Neuronal stem cell (in vitro differentiated cells): ENCODE data around the gene BICRA.
A peak's percentile ranks its signal among the peaks of the same experiment; 100 is the strongest.

ENCODE experiments used
- DNase-seq: peaks from one replicate; pipeline ENCODE4 v3.0.0-alpha.2; 2013; ENCODE audit warnings: low spot score
- H2AFZ ChIP-seq: one replicate; pipeline ENCODE4 v1.6.1; 2013; ENCODE audit warnings: mild to moderate bottlenecking, low read length, inconsistent platforms
- H2AK5ac ChIP-seq: 2 replicates; pipeline ENCODE4 v1.6.1; 2013; ENCODE audit warnings: low read depth, mild to moderate bottlenecking, inconsistent platforms, low read length, moderate library complexity, mixed read lengths
- H2BK120ac ChIP-seq: 2 replicates; pipeline ENCODE4 v1.6.1; 2013; ENCODE audit warnings: low read depth, mild to moderate bottlenecking, inconsistent platforms, low read length, moderate library complexity, mixed read lengths
- H2BK12ac ChIP-seq: one replicate; pipeline ENCODE4 v1.6.1; 2013; ENCODE audit warnings: low read length, inconsistent platforms
- H2BK15ac ChIP-seq: 2 replicates; pipeline ENCODE4 v1.6.1; 2013; ENCODE audit warnings: mild to moderate bottlenecking, low read length, inconsistent platforms, mixed read lengths
- H2BK5ac ChIP-seq: one replicate; pipeline ENCODE4 v1.6.1; 2013; ENCODE audit warnings: inconsistent platforms, mild to moderate bottlenecking, low read length, moderate library complexity
- H3K14ac ChIP-seq: one replicate; pipeline ENCODE4 v1.6.1; 2013; ENCODE audit warnings: low read length, inconsistent platforms
- H3K18ac ChIP-seq: 2 replicates; pipeline ENCODE4 v1.6.1; 2013; ENCODE audit warnings: low read length, inconsistent platforms
- H3K23ac ChIP-seq: 2 replicates; pipeline ENCODE4 v1.6.1; 2013; ENCODE audit warnings: low read depth, mild to moderate bottlenecking, mixed read lengths, low read length, inconsistent platforms; ENCODE audit not compliant: poor library complexity
- H3K27ac ChIP-seq: replicated peaks from 3 replicates; pipeline ENCODE4 v1.5.1; 2013; ENCODE audit warnings: low read length, inconsistent platforms
- H3K27me3 ChIP-seq, 3 experiments: 2 replicates each; pipeline ENCODE4 v1.6.1; 2013; ENCODE audit warnings: low read length in 3 of 3, mild to moderate bottlenecking in 2 of 3, inconsistent platforms in 1 of 3, low read depth in 1 of 3, mixed read lengths in 1 of 3, moderate library complexity in 1 of 3; ENCODE audit not compliant: control insufficient read depth in 3 of 3, insufficient read depth in 3 of 3
- H3K36me3 ChIP-seq, 2 donors: replicated peaks in 1 of 2; 2 replicates each; pipeline ENCODE4 v1.6.1; 2013; ENCODE audit warnings: low read length in 2 of 2; ENCODE audit not compliant: control insufficient read depth in 2 of 2, insufficient read depth in 2 of 2
- H3K4ac ChIP-seq: 2 replicates; pipeline ENCODE4 v1.6.1; 2013; ENCODE audit warnings: inconsistent platforms, mild to moderate bottlenecking, low read length, moderate library complexity
- H3K4me1 ChIP-seq, 2 donors: 1 replicate in 1 of 2; 2 replicates in 1 of 2; pipeline ENCODE4 v1.6.1; 2013; ENCODE audit warnings: low read length in 2 of 2, low read depth in 1 of 2; ENCODE audit not compliant: control insufficient read depth in 2 of 2, insufficient read depth in 1 of 2
- H3K4me2 ChIP-seq: one replicate; pipeline ENCODE4 v1.6.1; 2013; ENCODE audit warnings: mild to moderate bottlenecking, low read length, inconsistent platforms; ENCODE audit not compliant: insufficient read depth, poor library complexity, severe bottlenecking
- H3K4me3 ChIP-seq, 2 donors: 2 replicates each; pipeline ENCODE4 v1.5.1; 2013; ENCODE audit warnings: low read length in 2 of 2, mild to moderate bottlenecking in 2 of 2, inconsistent platforms in 1 of 2, moderate library complexity in 1 of 2
- H3K79me1 ChIP-seq: one replicate; pipeline ENCODE4 v1.6.1; 2013; ENCODE audit warnings: low read depth, mild to moderate bottlenecking, inconsistent platforms, low read length, moderate library complexity
- H3K9ac ChIP-seq: one replicate; pipeline ENCODE4 v1.6.1; 2013; ENCODE audit warnings: mild to moderate bottlenecking, low read depth, low read length, inconsistent platforms; ENCODE audit not compliant: poor library complexity
- H3K9me3 ChIP-seq, 2 donors: replicated peaks in 1 of 2; 2 replicates each; pipeline versions ENCODE3 to v1.6.1; 2013; ENCODE audit warnings: low read length in 2 of 2, mild to moderate bottlenecking in 2 of 2, inconsistent platforms in 1 of 2, low read depth in 1 of 2, mixed read lengths in 1 of 2, moderate library complexity in 1 of 2; ENCODE audit not compliant: control insufficient read depth in 2 of 2, insufficient read depth in 1 of 2
- H4K8ac ChIP-seq: one replicate; pipeline ENCODE4 v1.6.1; 2013; ENCODE audit warnings: low read depth, mild to moderate bottlenecking, inconsistent platforms, low read length, moderate library complexity
- H4K91ac ChIP-seq: one replicate; pipeline ENCODE4 v1.6.1; 2013; ENCODE audit warnings: low read length, low read depth, mild to moderate bottlenecking, inconsistent platforms; ENCODE audit not compliant: poor library complexity
- WGBS, 2 donors: extraction: QIAGEN DNeasy Blood & Tissue Kit; methylation state at CpG; one replicate each; pipeline ENCODE4 v1.1.7; 2013; ENCODE audit warnings: missing lambda C conversion rate in 2 of 2, mixed read lengths in 1 of 2; ENCODE audit not compliant: insufficient read length in 2 of 2, insufficient replicate concordance in 1 of 2; ENCODE audit errors: extremely low coverage in 2 of 2; 5-methylcytosine and 5-hydroxymethylcytosine counted together

The BICRA gene

GRCh38 chr19:47609906-47610894 is 1.3 kb downstream of the BICRA start:
- H2BK12ac ChIP-seq, result peak overlapping the region; percentile 19
- H3K4me3 ChIP-seq, result peak overlapping the region; percentile 82 to 90
- no peak overlapping the region for H2BK120ac ChIP-seq
- peaks cover 11% of the 10 kb centered on the region for H3K79me1 ChIP-seq
- H3K23ac ChIP-seq, result peak overlapping the region; percentile 87
- peaks cover 15 to 22% of the 10 kb centered on the region in 2 donors for H3K4me1 ChIP-seq
- H4K91ac ChIP-seq, result no peak overlapping the region
- H3K36me3 ChIP-seq, result peaks cover 2 to 18% of the 10 kb centered on the region in 2 donors
- H3K4me2 ChIP-seq, result peak overlapping the region; percentile 82
- H4K8ac ChIP-seq, result peak overlapping the region; percentile 92
- no CpG with 5 or more reads among the region's 50 CpGs for WGBS, 2 donors
- H3K27me3 ChIP-seq, result no peaks in the 10 kb centered on the region
- peak overlapping the region; percentile 85 for H2BK5ac ChIP-seq
- peak overlapping the region; percentile 72 for H3K27ac ChIP-seq
- H3K9ac ChIP-seq, result peak overlapping the region; percentile 86
- H2BK15ac ChIP-seq, result peak overlapping the region; percentile 81
- peak overlapping the region; percentile 88 for H2AK5ac ChIP-seq
- H3K9me3 ChIP-seq, result no peaks in the 10 kb centered on the region
- H3K14ac ChIP-seq, result peak overlapping the region; percentile 14
- no peak overlapping the region for H3K4ac ChIP-seq
- peak; percentile 39 for DNase-seq
- H2AFZ ChIP-seq, result peak overlapping the region; percentile 80
- peak overlapping the region; percentile 84 for H3K18ac ChIP-seq

- H3K4me3 ChIP-seq, result peak overlapping the region in 1 of 2 donors; percentile 82
- peaks cover 18% of the 10 kb centered on the region for H3K79me1 ChIP-seq
- H3K23ac ChIP-seq, result no peak overlapping the region
- no peak overlapping the region for H2BK120ac ChIP-seq
- no peak overlapping the region for H3K18ac ChIP-seq
- WGBS, 2 donors, result no CpG with 5 or more reads among the region's 7 CpGs
- H3K27ac ChIP-seq, result no peak overlapping the region
- H2AFZ ChIP-seq, result no peak overlapping the region
- peaks cover 15 to 22% of the 10 kb centered on the region in 2 donors for H3K4me1 ChIP-seq
- no peak for DNase-seq
- H3K9me3 ChIP-seq, result no peaks in the 10 kb centered on the region
- no peak overlapping the region for H2BK5ac ChIP-seq
- no peak overlapping the region for H3K9ac ChIP-seq
- no peak overlapping the region for H4K8ac ChIP-seq
- H3K4ac ChIP-seq, result no peak overlapping the region
- no peak overlapping the region for H4K91ac ChIP-seq
- no peaks in the 10 kb centered on the region for H3K27me3 ChIP-seq
- H2BK12ac ChIP-seq, result no peak overlapping the region
- no peak overlapping the region for H3K14ac ChIP-seq
- no peak overlapping the region for H3K4me2 ChIP-seq
- H2AK5ac ChIP-seq, result no peak overlapping the region
- no peak overlapping the region for H2BK15ac ChIP-seq
- H3K36me3 ChIP-seq, result peaks cover 2 to 24% of the 10 kb centered on the region in 2 donors
Measured at GRCh38 chr19:47610902-47611301, 2.0 kb downstream of the BICRA start.

GRCh38 chr19:47613165-47614020 is 4.5 kb downstream of the BICRA start:
- Histone ChIP-seq H4K8ac (no peak overlapping the region), H3K27me3 (no peaks in the 10 kb centered on the region), H2BK15ac (no peak overlapping the region), H2BK120ac (no peak overlapping the region), H3K4me3 (no peak overlapping the region), H2AK5ac (no peak overlapping the region), H3K18ac (peak overlapping the region; percentile 76), H3K23ac (no peak overlapping the region), H2BK5ac (no peak overlapping the region), H3K9ac (no peak overlapping the region), H3K9me3 (no peaks in the 10 kb centered on the region), H3K4me1 (peaks cover 18 to 27% of the 10 kb centered on the region in 2 donors), H3K79me1 (peaks cover 17% of the 10 kb centered on the region), H3K14ac (no peak overlapping the region), H4K91ac (no peak overlapping the region), H3K4ac (no peak overlapping the region), H2BK12ac (no peak overlapping the region), H3K36me3 (peaks cover 2 to 22% of the 10 kb centered on the region in 2 donors), H3K27ac (peak overlapping the region; percentile 67), H3K4me2 (no peak overlapping the region), H2AFZ (no peak overlapping the region)
- DNase-seq, result peak; percentile 51
- no CpG with 5 or more reads among the region's 14 CpGs for WGBS, 2 donors

GRCh38 chr19:47614021-47614295 is 5.0 kb downstream of the BICRA start:
- Histone ChIP-seq H2BK120ac (no peak overlapping the region), H2BK15ac (no peak overlapping the region), H3K4me2 (no peak overlapping the region), H4K91ac (no peak overlapping the region), H3K9me3 (no peaks in the 10 kb centered on the region), H3K27me3 (no peaks in the 10 kb centered on the region), H3K79me1 (peaks cover 20% of the 10 kb centered on the region), H3K4ac (no peak overlapping the region), H4K8ac (no peak overlapping the region), H3K36me3 (peaks cover 2 to 22% of the 10 kb centered on the region in 2 donors), H3K27ac (no peak overlapping the region), H3K4me1 (peaks cover 18 to 27% of the 10 kb centered on the region in 2 donors), H2AK5ac (no peak overlapping the region), H3K4me3 (no peak overlapping the region), H3K23ac (no peak overlapping the region), H2BK12ac (no peak overlapping the region), H2BK5ac (no peak overlapping the region), H3K18ac (no peak overlapping the region), H3K14ac (no peak overlapping the region), H2AFZ (no peak overlapping the region), H3K9ac (no peak overlapping the region)
- no CpG with 5 or more reads among the region's 3 CpGs for WGBS, 2 donors
- no peak for DNase-seq
